ENCODE measurements around the gene PRICKLE3.
A peak's percentile ranks its signal among the peaks of the same experiment; 100 is the strongest.
"Not testable (repeated sequence)": the region's sequence is repeated elsewhere in the genome, so short reads cannot be mapped to it uniquely, and the experiment has no call there.

PRICKLE3 gene

DNA sequence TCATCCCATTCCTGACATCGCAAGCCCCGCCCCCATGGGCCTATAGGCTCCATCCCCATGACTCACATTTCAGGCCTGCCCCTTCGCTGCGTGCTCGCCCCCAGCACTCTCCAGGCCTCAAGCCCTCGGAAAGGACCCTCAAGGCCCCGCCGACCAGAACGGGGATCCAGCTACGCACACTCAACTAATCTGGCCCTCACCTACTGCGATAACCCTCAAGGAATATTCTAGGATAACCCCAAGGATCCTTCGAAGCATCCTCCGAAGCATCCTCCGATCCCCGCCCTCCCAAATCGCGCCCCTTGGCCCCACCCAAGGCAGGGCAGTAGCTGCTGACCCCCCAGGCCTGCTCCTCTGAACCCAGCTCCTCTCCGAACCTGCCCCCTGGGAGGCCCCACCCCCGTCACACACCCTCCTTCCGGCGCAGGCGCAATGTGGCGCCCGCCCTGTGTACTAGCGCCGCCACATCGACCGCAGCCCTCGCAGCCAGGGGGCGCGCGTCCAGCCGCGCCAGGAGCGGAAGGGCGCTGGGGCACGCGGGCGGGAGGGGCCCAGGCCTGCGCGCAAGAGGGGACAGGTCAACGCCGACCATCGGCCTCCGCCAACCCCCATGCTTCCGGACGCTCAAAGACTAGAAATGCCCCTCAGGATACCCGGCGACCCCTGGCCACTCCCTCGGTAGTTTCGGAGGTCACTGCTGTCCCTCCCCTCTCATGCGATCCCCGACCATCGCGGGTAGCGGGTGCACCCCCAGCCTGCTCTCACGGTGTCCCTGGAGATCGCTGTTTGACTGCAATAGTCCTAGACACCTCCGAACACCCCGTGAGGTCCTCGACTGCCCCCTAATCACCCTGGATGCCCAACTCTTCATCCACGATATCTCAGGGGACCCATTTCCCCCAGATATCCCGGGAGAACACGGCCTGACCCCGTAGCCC is 30.0 kb downstream of the PRICKLE3 start:
- DNase-seq = peak; percentile 81

DNA sequence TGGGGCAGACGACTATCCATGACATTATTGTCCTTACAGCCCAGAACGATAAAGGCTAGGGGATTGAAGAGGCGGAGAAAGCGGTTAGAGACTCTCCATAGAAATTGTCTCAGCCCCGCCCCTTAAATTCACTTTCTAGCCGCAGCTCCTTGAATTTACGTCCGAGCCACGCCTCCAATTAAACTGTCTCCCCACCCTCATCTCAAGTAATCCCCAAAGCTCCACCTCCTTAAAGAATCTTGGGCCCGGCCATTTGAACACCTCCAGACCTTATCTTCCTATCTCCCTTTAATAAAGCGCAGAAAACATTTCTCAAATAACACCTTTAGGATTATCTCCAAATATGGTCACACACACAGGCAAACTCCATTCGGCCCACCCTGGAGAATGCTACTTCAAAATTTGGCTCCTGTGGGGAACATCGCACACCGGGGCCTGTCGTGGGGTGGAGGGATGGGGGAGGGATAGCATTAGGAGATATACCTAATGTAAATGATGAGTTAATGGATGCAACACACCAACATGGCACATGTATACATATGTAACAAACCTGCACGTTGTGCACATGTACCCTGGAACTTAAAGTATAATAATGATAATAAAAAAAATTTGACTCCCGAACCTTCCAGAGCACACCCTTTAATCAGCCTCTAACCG is 30.8 kb downstream of the PRICKLE3 start:
- peak; percentile 58 for DNase-seq

DNA sequence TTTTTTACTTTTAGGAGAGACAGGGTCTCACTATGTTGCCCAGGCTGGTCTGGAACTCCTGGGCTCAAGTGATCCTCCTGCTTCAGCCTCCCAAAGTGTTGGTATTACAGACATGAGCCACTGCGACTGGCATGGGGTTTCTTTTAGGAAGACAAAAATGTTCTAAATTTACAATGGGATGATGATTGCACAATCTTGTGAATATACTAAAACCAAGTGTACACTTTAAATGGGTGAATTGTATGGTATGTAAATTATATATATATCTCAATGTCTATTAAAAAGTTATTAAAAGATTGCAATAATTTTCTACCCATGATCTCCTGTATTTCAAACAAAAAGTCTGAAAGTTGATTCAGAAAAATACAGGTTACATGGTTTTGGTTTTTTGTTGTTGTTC is 32.7 kb downstream of the PRICKLE3 start:
- no peak for DNase-seq

DNA sequence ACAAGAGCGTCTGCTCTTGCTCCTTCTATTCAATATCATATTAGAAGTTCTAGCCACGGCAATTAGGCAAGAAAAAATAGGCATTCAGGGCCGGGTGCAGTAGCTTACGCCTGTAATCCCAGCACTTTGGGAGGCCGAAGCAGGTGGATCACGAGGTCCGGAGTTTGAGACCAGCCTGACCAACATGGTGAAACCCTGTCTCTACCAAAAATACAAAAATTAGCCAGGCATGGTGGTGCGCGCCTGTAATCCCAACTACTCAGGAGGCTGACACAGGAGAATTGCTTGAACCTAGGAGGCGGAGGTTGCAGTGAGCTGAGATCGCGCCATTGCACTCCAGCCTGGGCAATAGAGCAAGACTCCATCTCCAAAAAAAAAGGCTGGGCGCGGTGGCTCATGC is 36.9 kb downstream of the PRICKLE3 start:
- DNase-seq = not testable (repeated sequence)

DNA sequence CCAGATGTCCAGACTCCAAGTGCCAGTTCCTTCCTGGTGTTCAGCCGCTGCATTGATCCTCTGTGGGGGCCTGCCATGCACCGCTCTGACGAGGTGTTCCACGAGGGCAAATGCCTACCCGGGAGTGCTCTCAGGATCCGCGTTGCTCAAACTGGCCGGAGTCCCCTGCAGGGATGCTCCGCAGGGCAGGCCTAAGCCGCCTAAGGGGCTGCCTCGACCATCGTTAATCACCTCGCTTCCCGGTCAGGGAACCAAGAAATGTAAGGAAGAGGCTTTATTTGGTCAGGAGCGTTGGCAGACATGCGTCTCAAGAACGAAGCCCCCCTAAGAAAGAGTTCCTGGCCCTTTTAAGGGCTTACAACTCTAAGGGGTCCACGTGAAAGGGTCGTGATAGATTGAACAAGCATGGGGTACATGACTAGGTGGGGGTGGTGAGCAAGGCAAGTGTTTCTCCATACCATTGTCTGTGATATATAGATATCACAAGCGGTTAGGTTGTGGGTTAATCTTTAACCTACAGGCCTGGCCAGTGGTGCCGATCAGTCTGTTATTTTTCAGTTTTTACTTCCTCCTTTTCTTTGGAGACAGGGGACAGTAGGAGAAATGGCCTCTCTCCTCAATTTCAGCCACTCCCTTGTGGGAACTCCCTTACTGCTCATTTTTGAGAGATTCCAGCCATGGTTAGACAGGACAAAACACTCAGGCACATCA is 37.6 kb downstream of the PRICKLE3 start:
- DNase-seq = not testable (repeated sequence)

DNA sequence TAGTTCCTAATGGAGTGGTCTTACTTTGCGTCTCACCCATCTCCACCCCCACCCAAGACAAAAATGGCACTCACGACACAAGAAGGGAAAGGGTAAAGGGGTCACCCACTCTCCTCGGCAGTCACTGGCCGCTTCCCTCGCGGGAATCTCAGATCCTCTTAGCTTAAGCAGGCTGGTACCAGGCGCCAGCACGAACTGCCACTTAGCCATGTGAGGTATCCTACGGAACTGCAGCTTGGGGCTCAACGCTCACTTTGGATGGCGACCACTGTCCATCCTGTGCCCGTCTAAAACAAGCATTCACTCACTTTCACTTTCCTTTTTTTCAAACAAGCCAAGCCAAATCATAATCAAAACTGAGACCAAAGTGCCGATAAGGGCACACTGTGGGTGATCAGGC is 38.2 kb downstream of the PRICKLE3 start:
- DNase-seq = no peak

DNA sequence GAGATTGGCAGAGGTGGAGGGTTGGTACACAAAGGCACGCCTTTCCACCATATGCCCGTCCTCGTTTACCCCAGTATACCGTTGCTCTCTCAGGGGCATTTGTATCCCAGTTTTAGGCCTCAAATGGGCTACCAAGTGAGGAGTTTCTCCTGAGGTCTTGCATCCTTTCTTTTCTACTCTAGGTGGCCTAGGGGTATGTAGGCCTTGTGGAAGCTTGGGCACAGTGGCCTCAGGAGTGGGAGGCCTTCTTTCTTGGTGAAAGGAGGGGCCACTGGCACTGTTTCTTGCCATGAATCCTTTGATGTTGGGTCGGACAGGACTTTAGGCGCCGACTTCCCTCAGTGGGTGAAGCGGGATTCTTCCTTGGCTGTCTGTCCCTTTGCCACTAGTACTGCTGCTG is 38.9 kb downstream of the PRICKLE3 start:
- DNase-seq = no peak

DNA sequence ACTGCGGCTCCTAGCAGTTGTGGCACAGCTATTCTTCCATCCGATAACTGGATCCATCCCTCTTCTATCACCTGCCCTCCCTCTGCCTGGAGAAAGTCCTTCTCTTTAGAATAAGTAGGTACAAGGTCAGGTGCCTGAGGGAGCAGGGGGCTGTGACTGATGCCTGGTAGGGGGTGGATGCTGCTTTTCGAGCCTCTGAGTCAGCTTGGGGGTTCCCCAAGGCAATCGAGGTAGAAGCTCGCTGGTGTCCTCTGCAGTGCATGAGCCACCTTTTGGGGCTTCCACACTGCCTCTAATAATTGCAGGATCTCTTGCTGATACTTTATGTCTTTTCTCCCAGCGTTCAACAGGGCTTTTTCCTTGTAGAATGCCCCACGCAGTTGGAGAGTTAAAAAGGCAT is 43.0 kb downstream of the PRICKLE3 start:
- not testable (repeated sequence) for DNase-seq

DNA sequence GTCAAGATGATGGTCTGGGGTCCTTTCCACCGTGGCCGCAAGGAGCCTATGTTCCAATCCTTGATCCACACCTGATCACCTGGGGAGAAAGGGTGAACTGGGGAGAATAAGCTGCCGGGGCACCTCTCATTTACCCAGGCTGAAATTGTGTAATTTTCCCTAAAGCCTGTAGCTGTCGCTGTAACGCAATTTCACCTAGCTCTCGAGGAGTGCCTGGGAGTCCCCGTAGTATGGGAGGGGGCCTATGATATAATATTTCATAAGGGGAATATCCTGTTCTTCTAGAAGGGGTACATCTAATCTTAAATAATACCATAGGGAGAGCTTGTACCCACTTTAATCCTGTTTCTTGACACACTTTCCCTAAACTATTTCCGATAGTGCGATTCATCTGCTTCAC is 43.9 kb downstream of the PRICKLE3 start:
- DNase-seq = not testable (repeated sequence)

DNA sequence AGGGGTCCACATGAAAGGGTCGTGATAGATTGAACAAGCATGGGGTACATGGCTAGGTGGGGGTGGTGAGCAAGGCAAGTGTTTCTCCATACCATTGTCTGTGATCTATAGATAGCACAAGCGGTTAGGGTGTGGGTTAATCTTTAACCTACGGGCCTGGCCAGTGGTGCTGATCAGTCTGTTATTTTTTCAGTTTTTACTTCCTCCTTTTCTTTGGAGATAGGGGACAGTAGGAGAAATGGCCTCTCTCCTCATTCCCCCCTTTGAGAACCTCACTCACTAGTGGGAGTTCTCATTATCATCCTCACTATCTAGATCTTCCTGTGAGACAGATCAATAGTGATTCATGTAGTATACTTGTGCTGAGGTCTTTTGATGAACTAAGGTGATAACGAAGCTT is 46.5 kb downstream of the PRICKLE3 start:
- no peak for DNase-seq

DNA sequence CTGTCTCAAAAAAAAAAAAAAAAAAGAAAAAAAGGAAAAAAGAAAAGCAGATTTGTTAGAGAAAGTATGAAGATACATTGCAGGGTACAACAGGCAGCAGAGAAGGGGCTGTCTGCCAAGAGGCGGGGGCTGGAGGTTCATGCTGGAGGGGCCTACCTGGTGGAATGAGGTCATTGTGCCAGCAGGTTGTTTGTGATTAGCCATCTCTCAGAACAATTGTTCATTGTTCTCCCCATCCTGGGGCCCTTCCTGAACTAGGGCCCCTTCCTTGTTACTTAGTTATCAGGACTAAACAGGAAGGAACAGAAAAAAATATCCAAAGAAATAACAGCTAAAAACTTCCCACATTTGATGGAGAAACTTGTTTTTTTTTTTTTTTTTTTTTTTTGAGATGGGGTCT is 48.7 kb downstream of the PRICKLE3 start:
- no peak for DNase-seq

DNA sequence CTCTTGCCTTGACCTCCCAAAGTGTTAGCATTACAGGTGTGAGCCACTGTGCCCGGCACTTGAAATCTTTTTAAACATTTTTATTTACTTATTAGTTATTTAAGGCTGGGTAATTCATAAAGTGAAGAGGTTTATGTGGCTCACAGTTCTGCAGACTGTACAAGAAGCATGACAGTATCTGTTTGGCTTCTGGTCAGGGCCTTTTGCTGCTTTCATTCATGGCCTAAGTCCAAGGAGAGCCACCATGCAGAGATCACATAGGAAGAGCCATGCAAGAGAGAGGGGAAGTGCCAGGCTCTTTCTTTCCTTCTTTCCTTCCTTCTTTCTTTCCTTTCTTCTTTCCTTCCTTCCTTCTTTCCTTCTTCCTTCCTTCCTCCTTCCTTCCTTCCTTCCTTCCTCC is 52.4 kb downstream of the PRICKLE3 start:
- DNase-seq = no peak

DNA sequence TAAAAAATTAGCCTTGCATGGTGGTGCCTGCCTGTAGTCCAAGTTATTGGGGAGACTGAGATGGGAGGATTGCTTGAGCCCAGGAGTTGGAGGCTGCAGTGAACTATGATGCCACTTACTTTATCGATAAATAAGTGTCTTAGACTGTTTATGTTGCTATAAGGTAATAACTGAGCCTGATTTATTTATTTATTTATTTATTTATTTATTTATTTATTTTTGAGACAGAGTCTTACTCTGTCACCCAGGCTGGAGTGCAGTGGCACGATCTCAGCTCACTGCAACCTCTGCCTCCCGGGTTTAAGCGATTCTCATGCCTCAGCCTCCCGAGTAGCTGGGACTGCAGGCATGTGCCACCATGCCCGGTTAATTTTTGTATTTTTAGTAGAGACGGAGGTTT is 53.9 kb downstream of the PRICKLE3 start:
- DNase-seq = not testable (repeated sequence)

DNA sequence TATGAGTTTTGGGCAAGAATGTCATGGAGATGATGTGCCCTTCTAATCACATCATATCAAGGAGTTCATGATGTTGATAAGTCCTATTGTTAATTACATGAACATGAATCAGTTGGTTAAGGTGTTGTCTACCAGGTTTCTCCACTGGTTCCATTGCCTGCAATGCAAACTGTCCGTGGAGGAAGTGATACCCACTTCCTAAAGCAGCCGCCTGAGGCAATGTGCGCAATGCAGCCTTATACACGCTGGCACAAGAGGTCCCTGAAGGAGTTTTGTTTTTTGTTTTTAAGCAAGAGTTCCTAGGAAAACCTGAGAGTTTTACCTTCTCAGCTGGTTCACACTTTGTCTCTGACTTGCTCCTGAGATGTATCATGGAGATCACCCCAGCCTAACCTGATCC is 56.7 kb downstream of the PRICKLE3 start:
- no peak for DNase-seq

DNA sequence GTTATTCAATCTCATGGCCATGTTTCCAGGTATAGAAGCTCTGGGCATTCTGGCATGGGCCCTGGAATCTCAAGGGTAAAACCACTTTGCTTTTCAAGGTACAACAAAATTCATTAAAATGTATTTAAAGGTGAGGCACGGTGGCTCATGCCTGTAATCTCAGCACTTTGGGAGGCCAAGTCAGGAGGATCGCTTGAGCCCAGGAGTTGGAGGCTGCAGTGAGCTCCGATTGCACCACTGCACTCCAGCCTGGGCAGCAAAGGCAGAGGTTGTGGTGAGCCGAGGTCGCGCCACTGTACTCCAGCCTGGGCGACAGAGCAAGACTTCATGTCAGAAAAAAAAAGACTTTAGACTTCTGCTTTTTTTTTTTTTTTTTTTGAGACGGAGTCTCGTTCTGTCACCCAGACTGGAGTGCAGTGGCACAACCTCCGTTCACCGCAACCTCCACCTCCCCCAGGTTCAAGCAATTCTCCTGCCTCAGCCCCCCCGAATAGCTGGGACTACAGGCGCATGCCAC is 58.4 kb downstream of the PRICKLE3 start:
- not testable (repeated sequence) for DNase-seq

Data from NCI-H226 (cell line).